Common myeloid progenitor, CD34-positive (primary cell): ENCODE data around the gene FASTK.

ENCODE experiments used
- CTCF ChIA-PET: fragments of 350-600 bp; sonication (Branson Sonifier 250); formaldehyde crosslinking; loops from one replicate; lab custom pipeline; 2021; ENCODE audit warnings: antibody characterized with exemption; lab: Charles Lee
- POLR2A ChIA-PET: fragments of 350-600 bp; sonication (Branson Sonifier 250); formaldehyde crosslinking; loops from one replicate; lab custom pipeline; 2021; ENCODE audit warnings: antibody characterized with exemption; lab: Charles Lee
- DNase-seq, 3 donors: peaks; one replicate each; pipeline versions ENCODE4 v3.0.0 to v3.0.0-alpha.2; 2013
- H3K27ac ChIP-seq, 2 experiments: 1 replicate in 1 of 2; 2 replicates in 1 of 2; pipeline ENCODE4 v1.7.0; 2013; ENCODE audit warnings: inconsistent platforms in 2 of 2, low read length in 2 of 2, mild to moderate bottlenecking in 2 of 2, low read depth in 1 of 2, moderate library complexity in 1 of 2; ENCODE audit not compliant: severe bottlenecking in 2 of 2, insufficient read depth in 1 of 2, poor library complexity in 1 of 2
- H3K27me3 ChIP-seq, 5 experiments: replicated peaks in 2 of 5; 1 replicate in 3 of 5; 2 replicates in 2 of 5; pipeline versions ENCODE4 v1.6.1 to v1.7.0; 2013; ENCODE audit warnings: low read length in 4 of 5, mild to moderate bottlenecking in 2 of 5, moderate library complexity in 2 of 5, inconsistent platforms in 1 of 5; ENCODE audit not compliant: insufficient read depth in 5 of 5, control insufficient read depth in 4 of 5
- H3K36me3 ChIP-seq, 4 experiments: 1 replicate in 2 of 4; 2 replicates in 2 of 4; pipeline versions ENCODE4 v1.6.1 to v1.7.0; 2013; ENCODE audit warnings: low read length in 3 of 4, control low read depth in 1 of 4, mild to moderate bottlenecking in 1 of 4; ENCODE audit not compliant: control insufficient read depth in 4 of 4, insufficient read depth in 4 of 4
- H3K4me1 ChIP-seq, 4 experiments: 1 replicate in 3 of 4; 2 replicates in 1 of 4; pipeline versions ENCODE4 v1.6.1 to v1.7.1; 2013; ENCODE audit warnings: low read length in 3 of 4, mild to moderate bottlenecking in 3 of 4, control low read depth in 1 of 4, inconsistent platforms in 1 of 4, moderate library complexity in 1 of 4; ENCODE audit not compliant: control insufficient read depth in 4 of 4, insufficient read depth in 4 of 4; ENCODE audit errors: control extremely low read depth in 1 of 4
- H3K4me3 ChIP-seq, 7 experiments: 1 replicate in 4 of 7; 2 replicates in 3 of 7; pipeline versions ENCODE4 v1.5.1 to v1.7.0; 2013; ENCODE audit warnings: mild to moderate bottlenecking in 7 of 7, low read length in 6 of 7, moderate library complexity in 6 of 7, inconsistent platforms in 2 of 7, low read depth in 2 of 7, control low read depth in 1 of 7; ENCODE audit not compliant: insufficient read depth in 4 of 7, control insufficient read depth in 1 of 7; ENCODE audit errors: extremely low read depth in 1 of 7
- H3K9me3 ChIP-seq, 5 experiments: 1 replicate in 4 of 5; 2 replicates in 1 of 5; pipeline versions ENCODE4 v1.6.1 to v1.7.1; 2013; ENCODE audit warnings: low read length in 4 of 5, mild to moderate bottlenecking in 2 of 5, inconsistent platforms in 1 of 5, low read depth in 1 of 5, moderate library complexity in 1 of 5; ENCODE audit not compliant: control insufficient read depth in 4 of 5, insufficient read depth in 2 of 5; ENCODE audit errors: control extremely low read depth in 1 of 5
- WGBS: methylation state at CpG from one replicate; pipeline ENCODE4 v1.1.5; 2013; ENCODE audit not compliant: insufficient coverage; 5-methylcytosine and 5-hydroxymethylcytosine counted together

FASTK gene

DNA sequence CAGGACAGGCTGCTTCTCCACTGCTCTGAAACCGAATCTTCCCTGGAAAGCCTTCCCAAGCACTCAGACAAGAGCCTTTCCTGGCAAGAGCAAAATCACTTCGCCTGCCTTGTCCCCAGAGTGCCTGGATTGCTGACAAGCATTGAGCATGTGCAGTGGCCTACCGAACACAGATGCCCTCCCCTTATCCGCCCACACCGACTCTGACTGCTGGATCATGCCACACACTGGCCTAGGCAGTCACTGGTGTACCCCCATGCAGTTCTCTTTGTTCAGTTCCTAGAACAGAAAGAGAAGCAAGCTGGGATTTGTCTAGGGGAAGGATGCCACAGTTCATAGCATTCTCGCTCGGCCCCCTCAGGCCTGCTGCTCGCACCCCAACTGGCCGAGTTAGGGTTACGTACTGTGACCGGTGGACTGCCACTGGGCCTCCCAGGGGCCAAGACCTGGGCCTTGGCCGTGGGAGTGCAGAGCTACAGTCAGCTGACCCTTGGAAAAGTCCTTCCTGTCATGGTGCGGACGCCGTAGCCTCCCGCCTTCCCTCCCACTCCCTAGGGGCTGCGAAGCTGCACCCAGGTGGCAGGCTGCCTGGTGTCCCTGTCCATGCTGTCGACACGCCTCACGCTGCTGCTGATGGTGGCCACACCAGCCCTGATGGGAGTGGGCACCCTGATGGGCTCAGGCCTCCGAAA is 45.4 kb downstream of the FASTK start:
- Histone ChIP-seq H3K27me3 (no peaks in the 10 kb centered on the region), H3K4me3 (no peak overlapping the region), H3K9me3 (no peaks in the 10 kb centered on the region), H3K27ac (no peak overlapping the region), H3K4me1 (peaks cover 0 to 24% (median 20%) of the 10 kb centered on the region in 4 experiments), H3K36me3 (peaks cover 6 to 41% (median 26%) of the 10 kb centered on the region in 4 experiments)
- POLR2A ChIA-PET = no interaction called here
- CTCF ChIA-PET = interaction anchor here (1.4 kb wide), 1 partner anchor 13 kb away, joined by 5 read pairs; no protein-coding TSS in a partner anchor
- WGBS = 94% methylated on average over 16 of the region's 21 CpGs
- no peak for DNase-seq

DNA sequence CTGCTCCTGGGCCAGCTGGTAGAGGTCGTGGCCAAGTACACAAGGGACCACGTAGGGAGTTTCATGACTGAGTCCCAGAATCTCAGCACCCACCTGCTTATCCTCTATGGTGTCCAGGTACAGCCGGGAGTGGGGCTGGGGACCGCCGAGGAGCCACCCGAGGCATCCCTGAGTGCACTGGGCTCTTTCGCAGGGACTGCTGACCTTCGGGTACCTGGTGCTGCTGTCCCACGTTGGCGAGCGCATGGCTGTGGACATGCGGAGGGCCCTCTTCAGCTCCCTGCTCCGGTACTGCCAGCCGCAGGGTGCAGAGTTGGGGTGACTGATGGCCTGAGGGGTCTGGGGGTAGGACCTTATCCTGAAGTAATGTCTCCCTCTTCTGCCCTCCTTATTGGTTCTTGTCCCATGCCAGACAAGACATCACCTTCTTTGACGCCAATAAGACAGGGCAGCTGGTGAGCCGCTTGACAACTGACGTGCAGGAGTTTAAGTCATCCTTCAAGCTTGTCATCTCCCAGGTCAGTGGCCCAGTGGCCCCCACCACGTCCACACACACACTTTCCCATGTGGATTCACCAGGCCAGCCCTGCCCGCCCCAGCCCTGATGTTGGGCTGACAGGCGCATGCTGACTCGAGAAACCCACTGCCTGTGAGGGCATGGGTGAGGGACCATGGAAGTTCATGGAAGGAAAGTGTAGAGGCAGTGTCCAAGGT is 46.1 kb downstream of the FASTK start:
- Histone ChIP-seq H3K27ac (no peak overlapping the region), H3K9me3 (no peaks in the 10 kb centered on the region), H3K4me3 (no peak overlapping the region), H3K36me3 (peaks cover 6 to 41% (median 26%) of the 10 kb centered on the region in 4 experiments), H3K4me1 (peaks cover 0 to 17% (median 13%) of the 10 kb centered on the region in 4 experiments), H3K27me3 (no peaks in the 10 kb centered on the region)
- POLR2A ChIA-PET = no interaction called here
- DNase-seq = no peak
- CTCF ChIA-PET = interaction anchor here (0.6 to 1.4 kb wide), 2 partner anchors 16 to 34 kb away, joined by 3 to 6 read pairs; no protein-coding TSS in a partner anchor
- 92% methylated on average over 18 of the region's 21 CpGs for WGBS

DNA sequence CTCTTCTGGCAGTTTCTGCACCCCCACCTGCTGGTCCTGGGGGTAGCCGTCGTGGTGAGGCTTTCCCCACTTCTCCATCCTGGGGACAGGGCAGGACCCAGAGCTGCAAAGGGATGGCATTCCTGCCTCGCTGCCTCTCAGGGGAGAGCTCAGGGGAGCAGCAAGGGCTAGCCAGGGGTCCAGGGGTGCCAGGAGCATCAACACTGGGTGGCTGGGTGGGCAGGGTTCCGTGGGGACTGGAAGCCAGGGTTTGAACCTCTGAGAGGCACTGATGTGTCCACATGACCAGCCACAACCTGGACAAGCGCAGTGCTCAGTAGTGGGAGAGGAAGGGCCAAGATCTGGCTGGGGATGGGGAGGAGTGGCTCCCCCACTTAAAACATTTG is 46.8 kb downstream of the FASTK start:
- ChIA-PET POLR2A (no interaction called here), CTCF (interaction anchor here (0.6 to 1.4 kb wide), 2 partner anchors 16 to 34 kb away, joined by 3 to 6 read pairs; no protein-coding TSS in a partner anchor)
- DNase-seq = no peak
- no peaks in the 10 kb centered on the region for H3K9me3 ChIP-seq
- H3K4me1 ChIP-seq = peaks cover 5 to 14% (median 10%) of the 10 kb centered on the region in 4 experiments
- no peaks in the 10 kb centered on the region for H3K27me3 ChIP-seq
- peaks cover 6 to 41% (median 26%) of the 10 kb centered on the region in 4 experiments for H3K36me3 ChIP-seq
- H3K27ac ChIP-seq = no peak overlapping the region
- H3K4me3 ChIP-seq = no peak overlapping the region
- 100% methylated on average over 3 of the region's 5 CpGs for WGBS

DNA sequence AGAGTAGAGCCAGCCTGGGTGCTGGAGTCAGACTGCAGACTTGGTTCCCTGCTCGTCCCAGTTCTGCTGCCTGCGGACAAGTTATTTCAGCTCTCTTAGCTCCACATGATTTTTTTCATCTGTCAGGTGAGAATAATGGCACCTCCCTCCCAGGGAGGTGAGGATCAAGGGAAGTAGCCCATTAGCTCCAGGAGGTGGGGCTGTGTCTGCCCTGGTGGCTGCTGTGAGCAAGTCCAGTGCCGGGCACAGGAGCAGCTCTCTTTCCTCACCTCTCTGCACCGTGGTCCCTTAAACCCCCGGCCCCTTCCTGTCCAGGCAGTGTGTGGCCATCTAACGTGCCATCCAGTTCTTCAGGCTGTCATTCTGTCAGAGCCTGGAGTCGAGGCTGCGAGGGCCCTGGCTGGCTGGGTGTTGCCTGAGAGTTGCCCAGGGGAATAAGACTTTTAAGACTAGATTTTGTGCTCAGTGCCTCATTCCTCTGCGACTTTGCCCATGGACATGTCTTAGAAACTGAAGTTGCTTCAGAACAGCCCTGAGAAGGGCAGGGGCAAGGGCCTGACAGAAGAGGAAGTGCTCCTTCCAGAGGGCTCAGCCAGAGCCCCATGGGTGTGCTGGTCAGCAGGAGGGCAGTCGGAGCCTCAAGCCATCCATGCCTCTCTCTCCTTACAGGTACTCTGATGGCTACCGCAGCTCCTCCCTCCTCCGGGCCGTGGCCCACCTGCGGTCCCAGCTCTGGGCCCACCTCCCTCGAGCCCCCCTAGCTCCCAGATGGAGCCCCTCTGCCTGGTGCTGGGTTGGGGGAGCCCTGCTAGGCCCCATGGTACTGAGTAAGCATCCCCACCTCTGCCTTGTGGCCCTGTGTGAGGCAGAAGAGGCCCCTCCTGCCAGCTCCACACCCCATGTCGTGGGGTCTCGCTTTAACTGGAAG is 47.4 kb downstream of the FASTK start:
- Histone ChIP-seq H3K27ac (no peak overlapping the region), H3K27me3 (no peaks in the 10 kb centered on the region), H3K4me3 (no peak overlapping the region), H3K4me1 (peaks cover 6 to 10% (median 7%) of the 10 kb centered on the region in 4 experiments), H3K9me3 (no peaks in the 10 kb centered on the region), H3K36me3 (peaks cover 6 to 41% (median 26%) of the 10 kb centered on the region in 4 experiments)
- DNase-seq = no peak
- ChIA-PET POLR2A (no interaction called here), CTCF (interaction anchor here (0.6 to 5.9 kb wide), 4 partner anchors 15 to 35 kb away, joined by 3 to 39 read pairs (median 5); no protein-coding TSS in a partner anchor)
- 92% methylated on average over 13 of the region's 17 CpGs for WGBS

DNA sequence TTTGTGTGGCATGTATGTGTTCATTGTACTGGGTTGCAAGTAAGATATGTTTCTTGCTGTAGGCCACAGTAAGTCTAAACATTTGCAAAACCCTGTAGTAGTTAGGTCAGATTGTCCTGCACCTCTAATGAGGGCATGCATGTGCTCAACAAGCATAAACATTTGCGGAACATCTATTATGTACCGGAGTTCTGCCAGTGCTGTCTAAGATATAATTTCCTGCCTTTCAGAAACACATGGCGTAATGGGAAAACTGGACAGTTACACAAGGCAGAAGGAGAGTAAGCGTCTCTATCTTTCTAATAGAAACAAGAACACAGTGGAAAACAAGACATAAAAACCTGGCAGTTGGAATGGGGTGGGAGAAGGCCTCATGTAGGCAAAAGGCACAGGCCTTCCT is 49.6 kb downstream of the FASTK start:
- no peak overlapping the region for H3K4me3 ChIP-seq
- no peak overlapping the region for H3K27ac ChIP-seq
- POLR2A ChIA-PET = no interaction called here
- peaks cover 4 to 28% (median 15%) of the 10 kb centered on the region in 4 experiments for H3K36me3 ChIP-seq
- 100% methylated on average over 3 of the region's 4 CpGs for WGBS
- H3K4me1 ChIP-seq = peaks cover 7 to 18% (median 14%) of the 10 kb centered on the region in 4 experiments
- CTCF ChIA-PET = interaction anchor here (0.9 to 5.9 kb wide), 4 partner anchors 13 to 90 kb away, joined by 3 to 39 read pairs (median 3); no protein-coding TSS in a partner anchor
- H3K9me3 ChIP-seq = no peaks in the 10 kb centered on the region
- H3K27me3 ChIP-seq = peaks cover 0 to 2% (median 0%) of the 10 kb centered on the region in 5 experiments
- no peak for DNase-seq

DNA sequence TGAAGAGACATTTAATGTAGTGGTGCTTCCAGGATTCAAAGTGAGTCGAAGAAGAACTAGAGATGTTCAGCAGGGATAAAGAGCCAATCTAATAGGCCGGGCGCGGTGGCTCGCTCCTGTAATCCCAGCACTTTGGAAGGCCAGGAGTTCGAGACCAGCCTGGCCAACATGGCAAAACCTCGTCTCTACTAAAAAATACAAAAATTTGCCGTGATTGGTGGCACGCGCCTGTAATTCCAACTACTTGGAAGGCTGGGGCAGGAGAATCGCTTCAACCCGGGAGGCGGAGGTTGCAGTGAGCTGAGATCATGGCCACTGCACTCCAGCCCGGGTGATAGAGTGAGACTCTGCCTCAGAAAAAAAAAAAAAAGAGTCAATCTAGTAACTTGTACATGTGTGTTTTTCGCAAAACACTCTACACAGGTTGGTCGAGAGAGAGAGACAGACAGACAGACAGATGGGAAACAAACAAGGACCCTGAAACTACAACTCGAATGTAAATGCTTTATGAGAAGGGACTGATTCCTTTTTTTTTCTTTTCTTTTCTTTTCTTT is 51.6 kb downstream of the FASTK start:
- Histone ChIP-seq H3K27me3 (peaks cover 0 to 3% (median 0%) of the 10 kb centered on the region in 5 experiments), H3K27ac (peak overlapping the region; percentile 75 to 89), H3K4me3 (peak overlapping the region in 6 of 7 experiments; percentile 72 to 90 (median 86)), H3K4me1 (peaks cover 7 to 18% (median 14%) of the 10 kb centered on the region in 4 experiments), H3K9me3 (no peaks in the 10 kb centered on the region), H3K36me3 (peaks cover 0 to 8% (median 2%) of the 10 kb centered on the region in 4 experiments)
- POLR2A ChIA-PET = interaction anchor here (0.6 to 1.5 kb wide), 5 partner anchors 10 to 118 kb away, joined by 3 to 7 read pairs (median 3); partner anchors contain the start of genes FASTK and TMUB1
- DNase-seq = no peak
- WGBS = 76% methylated on average over 14 of the region's 17 CpGs
- CTCF ChIA-PET = interaction anchor here (0.5 to 5.9 kb wide), 10 partner anchors 8 to 82 kb away, joined by 3 to 39 read pairs (median 5); partner anchors contain the start of gene SLC4A2
